Activated CD4-positive, alpha-beta T cell treated with anti-CD3 and anti-CD28 coated beads, Interleukin-2, amount 50 U/mL, for 24 hours (primary cell): ENCODE data around the gene CDPF1.

Experiments
- DNase-seq, 2 donors: peaks; one replicate each; pipeline ENCODE4 v3.0.0-alpha.2; 2020; ENCODE audit warnings: low read depth in 1 of 2, low spot score in 1 of 2

The CDPF1 gene, protein sequence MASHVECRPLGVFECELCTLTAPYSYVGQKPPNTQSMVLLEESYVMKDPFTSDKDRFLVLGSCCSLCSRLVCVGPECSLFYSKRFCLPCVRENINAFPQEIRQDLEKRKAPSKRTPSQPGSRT

DNA sequence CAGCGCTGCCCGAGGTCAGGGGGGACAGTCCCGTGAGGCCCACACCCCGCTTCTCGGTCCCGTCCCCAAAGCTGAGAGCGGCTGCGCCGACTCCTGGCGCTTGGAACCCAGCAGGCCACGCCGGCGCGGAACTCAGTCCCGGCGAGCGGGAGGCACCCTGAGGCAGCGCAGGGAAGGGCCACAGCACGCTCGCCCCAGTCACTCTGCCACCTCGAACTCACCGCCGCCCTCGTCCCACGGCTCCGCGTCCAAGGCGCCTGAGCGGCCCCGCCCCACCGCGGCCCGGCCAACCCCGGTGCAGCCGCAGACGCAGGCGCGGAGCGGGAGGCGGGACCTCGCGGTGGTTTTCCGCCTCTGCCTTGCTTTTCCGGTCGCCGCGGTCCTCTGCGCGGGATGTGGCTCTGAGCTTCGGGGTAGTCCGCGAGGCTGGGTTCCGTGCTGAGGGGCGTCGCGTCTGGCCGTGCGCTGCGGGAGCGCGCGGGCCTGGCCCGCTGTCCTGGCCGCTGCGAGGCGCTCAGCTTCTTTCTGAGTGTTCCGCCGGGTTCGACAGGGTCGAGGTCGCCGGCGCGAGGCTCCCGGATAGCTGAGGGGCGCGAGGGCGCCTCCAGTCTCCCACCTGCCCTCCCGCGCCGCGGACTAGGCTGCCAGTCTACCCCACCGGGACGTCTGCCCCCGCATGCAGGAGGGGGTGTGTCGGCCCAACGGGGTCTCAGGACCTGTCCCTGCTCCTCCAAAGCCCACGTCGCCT, at the start of gene CDPF1:
CDPF1 (minus strand) TSS at position 259 of the 748 bp plus-strand sequence. CDS start 2,009 bp downstream, outside the sequence.
- DNase-seq, result peak; percentile 82 to 85

DNA sequence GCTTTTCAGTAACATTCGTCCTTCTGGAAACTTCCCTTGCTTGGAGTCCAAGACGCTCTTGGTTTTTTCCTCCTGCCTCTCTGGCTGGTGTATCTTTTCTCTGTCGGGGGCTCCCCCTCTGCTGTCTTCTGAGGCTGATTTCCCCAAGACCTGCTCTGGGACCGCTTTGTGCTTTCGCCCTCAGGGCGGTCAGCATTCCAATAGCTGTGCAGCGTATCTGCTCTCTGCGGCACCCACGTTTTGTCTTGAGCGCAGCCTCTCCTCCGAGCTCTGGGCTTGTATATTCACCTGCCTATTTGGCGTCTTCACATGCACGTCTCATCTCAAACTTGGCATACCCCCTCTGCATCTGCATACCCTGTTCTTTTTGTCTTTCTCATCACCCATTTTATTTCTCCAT, 49.0 kb upstream of the CDPF1 start:
- DNase-seq, result no peak

DNA sequence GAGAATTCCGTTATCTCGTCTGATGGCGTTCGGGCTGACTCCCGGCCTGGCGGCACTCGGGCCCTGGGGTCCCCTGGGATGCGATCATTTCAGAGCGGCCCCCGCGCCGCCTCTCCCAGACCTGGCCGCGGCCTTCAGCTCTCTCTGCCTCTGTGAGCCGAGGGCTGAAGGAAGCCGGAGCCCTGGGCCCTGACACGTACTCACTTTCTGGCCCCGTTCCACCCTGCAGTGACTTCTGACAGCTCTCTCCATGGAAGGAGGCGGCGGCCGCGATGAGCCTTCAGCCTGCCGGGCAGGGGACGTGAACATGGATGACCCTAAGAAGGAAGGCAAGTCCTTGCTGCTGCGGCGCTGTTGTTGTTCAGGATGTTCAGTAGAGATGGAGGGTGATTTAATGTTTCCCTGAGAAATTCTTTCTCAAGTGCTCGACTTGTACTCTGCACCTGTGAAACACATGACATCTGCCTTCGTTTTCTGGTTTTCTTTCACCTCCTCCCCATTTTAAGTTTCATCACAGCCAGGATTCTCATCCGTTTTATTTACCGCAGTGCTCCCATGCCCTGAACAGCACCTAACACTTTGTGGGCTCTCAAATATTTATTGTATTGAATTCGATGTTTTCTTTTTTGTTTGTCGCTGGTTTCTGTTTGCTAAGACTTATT, 47.2 kb upstream of the CDPF1 start:
- DNase-seq, result no peak

DNA sequence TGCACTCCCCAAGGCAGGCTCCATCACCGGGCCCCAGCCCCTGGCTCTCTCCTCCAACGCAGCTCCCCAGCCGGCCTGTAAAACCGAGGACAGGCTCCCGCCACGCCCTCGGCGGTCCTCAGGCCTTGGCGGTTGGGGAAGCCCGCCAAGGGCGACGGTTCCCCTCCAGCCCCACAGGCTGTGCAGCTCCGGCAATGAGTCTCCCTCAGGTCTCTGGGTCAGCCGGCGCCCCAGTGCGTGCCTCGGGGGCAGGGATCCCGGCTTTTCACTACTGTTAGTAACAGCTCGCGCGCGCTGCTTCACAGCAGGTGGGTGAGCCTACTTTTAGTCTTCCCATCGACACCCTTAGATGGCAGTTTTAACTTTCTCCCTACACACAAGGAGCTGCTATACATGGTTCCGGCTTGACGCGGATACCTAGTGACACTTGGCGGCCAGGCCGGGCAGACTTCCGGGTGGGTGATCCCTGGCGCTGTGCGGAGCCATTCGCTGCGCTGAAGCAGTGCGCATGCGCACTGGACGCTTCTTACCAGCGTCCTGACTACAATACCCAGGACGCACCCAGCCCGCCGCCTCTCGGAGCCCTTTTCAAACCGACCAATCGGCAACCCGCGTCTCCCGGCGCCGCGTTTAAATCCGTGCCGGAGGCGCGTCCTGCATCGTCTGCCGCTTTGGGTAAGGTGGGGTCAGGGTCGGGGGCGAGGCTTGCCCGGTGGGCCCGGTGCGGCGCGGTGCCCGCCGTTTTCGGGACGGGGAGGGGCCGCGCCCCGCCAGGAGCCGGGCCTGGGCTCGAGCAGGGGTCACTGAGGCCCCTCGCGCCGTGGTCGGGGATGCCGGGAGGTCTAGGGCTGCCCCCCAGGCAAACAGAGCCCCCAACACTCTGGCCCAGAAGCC, 46.4 kb upstream of the CDPF1 start, which contains the start of gene GTSE1:
GTSE1 (plus strand) TSS at position 614 of the 894 bp plus-strand sequence. CDS start 531 bp downstream, outside the sequence.
- DNase-seq, result peak; percentile 90 to 96

DNA sequence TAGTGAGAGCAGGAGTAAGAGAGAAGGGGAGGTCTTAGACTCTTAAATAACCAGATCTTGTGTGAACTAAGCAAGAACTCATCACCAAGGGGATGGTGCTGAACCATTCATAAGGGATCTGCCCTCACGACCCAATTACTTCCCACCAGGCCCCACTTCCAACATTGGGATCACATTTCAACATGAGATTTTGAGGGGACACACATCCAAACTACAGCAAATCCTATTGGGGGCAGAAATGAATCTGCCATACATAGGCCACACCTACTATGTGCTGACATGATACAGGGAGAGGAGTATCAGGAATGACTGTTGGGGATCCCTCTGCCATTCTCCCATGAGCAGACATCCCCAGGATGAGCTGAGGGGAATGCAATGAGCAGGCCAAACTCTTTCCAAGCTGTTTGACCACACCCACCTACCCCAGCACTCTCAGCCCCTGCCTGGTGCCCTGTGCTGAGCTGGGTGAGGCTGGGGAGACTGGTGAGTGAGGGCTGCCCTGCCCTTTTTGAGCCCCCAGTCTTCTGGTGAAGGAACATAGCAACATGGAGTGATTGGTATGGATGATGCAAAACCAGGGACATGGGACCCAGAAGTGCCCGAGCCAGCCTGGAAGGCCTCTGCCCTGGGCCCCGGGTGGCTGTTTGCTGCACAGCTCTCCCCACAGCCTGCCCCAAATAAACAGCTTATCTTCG, 45.3 kb upstream of the CDPF1 start:
- no peak for DNase-seq

DNA sequence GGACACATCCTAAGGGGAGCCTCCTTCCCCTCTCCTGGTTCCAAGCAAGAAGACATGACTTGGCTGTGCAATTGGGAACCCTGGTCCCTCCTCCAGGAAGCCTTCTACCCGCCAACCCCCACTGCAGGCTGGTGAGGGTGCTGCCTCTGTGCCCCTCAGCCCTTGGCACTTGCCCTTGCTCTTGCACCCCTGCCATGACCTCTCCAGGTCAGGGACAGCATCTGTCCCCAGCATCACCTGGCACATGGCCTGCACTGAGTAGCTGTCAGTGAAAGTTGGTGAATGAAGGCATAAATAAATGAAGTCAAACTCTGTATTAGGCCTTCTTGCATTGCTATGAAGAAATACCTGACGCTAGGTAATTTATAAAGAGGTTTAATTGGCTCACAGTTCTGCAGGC, 44.7 kb upstream of the CDPF1 start:
- DNase-seq, result no peak

DNA sequence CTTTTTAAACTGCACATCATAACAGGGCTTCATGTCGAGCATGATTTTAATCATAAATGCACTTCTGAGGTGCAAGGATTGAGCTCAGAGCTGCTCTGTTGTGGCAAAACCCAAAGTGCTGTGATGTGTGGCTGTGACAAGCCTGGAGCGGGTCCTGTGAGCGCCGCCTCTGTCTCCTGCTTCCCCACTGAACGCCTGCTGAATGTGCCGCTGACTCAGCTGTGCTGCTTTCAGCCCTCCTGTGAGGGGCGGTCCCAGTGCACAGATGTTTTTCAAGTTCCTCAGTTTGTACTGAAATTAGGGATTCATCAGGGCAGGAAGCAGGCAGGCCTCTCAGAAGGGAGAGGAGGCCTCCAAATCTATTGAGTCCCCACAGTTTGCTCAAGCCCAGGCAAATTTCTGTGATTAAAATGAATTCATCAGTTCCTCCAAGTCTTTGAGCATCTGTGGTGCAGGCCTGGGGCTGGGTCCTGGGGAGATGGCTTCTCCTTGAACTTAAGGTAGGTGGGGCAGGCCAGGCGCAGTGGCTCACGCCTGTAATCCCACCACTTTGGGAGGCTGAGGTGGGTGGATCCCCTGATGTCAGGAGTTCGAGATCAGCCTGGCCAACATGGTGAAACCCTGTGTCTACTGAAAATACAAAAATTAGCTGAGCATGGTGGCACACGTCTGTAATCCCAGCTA, 43.6 kb upstream of the CDPF1 start:
- DNase-seq, result no peak

DNA sequence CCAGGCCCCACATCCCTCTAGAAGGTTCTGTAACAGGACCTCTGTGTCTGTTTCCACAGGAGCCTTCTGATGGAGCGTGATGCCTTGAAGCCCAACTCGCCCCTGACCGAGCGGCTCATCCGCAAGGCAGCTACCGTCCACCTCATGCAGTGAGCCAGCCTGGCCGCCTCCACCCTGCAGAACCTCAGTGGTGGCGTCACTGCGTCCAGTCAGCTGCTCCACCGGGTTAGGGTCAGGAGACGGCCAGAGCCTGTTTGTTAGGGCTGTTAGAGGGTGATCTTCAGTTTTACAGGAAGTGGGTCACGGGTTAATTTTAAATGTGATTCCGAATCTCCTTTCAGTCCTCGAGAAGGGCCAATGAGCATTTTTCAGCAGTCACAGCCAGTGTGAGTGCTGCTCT, 42.6 kb upstream of the CDPF1 start:
- DNase-seq, result no peak

DNA sequence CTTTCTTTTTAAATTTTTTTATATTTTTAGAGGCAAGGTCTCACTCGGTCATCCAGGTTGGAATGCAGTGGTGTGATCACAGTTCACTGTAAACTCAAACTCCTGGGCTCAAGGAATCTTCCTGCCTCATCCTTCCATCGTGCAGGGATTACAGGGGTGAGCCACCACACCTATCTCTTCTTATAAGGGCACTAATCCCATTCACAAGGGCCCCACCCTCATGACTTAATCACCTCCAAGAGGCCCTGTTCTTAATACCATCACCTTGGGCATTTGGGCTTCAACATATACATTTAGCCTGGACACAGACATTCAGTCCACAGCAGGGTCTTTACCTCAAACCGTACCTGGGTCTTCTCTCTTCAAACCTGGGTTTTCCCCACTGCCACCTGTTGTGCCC, 42.1 kb upstream of the CDPF1 start:
- DNase-seq, result no peak

DNA sequence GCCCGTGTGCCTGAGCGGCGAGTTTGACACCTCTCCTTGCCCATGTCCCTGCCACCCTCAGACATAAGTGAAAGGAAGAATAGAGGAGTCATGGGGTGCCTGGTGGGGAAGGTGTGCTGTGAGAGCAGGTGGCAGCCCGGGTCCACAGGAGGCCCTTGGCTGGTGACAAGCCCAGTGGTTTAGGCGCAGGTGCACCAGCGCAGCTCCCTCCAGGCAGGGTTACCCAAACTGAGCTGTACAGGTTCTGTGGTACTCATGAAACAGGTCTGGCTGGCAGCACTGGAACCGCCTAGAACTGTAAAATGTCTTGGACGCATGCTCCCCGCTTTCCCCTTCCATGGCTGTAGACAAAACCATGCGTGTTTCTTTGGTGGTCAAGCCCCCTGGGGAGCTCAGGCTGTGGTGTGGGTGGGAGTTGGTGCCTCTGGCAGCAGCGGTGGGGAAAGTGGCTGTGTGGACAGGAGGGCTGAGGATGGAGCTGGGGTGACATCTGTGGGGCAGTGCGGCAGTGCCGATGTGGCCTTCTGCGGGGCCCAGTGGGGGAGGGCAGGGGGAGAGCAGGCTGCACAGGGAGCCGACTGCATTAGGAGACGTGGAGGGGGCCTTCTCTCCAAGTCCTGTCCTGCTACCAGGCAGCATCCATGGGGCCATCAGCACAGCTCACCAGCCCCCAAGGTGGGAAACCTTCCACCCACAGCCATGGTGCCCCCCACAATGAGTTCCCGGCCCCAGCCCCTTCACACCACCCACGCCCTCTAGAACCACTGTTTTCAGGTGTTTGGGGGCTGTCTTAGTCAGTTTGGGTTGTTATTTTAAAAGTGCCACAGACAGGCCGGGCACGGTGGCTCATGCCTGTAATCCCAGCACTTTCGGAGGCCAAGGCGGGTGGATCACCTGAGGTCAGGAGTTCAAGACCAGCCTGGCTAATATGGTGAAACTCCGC, 41.0 kb upstream of the CDPF1 start:
- no peak for DNase-seq

DNA sequence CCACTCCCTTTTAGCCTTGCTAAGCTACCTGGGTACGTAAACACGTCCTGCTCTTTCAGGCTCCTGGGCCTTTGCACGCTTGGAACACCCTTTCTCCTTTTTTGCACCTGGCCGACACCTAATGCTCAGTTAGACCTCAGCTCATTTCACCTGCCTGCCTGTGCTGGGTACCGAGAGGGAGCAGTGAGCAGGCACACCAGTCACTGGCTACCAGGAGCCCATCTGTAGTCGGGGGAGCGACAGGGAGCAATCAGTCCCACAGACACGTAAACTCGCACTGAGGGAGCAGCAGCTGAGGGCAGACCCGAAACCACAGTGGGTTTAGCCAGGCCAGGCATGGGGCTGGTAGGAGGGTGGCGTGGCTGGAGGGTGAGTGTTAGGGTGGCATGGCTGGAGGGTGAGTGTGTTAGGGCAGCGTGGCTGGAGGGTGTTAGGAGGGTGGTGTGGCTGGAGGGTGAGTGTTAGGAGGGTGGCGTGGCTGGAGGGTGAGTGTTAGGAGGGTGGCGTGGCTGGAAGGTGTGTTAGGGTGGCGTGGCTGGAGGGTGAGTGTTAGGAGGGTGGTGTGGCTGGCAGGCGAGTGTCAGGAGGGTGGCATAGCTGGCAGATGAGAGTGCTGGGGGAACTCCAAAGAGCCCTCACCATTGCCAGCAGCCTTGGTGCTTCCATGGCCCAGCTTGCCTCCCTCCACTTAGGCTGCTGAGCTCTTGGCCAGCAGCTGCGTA, 40.2 kb upstream of the CDPF1 start:
- no peak for DNase-seq

DNA sequence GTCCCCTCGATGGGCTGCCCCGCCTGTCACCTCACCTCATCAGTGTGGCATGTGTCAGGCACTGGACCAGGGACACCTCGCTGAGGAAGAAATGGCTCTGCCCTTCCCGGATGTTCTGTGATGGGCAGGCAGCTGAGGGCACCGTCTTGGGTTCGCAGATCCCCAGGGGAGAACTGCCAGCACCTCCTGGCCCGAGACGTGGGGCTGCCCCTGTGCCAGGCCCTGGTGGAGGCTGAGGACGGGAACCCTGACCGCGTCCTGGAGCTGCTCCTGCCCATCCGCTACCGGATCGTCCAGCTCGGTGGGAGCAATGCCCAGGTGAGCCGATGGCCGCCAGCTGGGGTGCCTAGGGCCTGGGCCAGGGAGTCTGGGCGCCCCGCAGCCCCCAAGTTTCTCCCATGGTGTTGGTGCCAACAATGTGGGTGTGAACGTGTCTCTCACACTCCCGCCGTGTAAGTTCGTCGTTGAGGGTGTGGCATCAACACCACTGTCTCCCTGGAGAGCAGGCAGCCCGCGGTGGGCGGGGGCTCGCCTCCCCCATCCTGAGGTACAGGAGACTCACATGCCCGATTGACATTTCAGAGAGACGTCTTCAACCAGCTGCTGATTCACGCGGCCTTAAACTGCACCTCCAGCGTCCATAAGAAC, 39.3 kb upstream of the CDPF1 start:
- no peak for DNase-seq

DNA sequence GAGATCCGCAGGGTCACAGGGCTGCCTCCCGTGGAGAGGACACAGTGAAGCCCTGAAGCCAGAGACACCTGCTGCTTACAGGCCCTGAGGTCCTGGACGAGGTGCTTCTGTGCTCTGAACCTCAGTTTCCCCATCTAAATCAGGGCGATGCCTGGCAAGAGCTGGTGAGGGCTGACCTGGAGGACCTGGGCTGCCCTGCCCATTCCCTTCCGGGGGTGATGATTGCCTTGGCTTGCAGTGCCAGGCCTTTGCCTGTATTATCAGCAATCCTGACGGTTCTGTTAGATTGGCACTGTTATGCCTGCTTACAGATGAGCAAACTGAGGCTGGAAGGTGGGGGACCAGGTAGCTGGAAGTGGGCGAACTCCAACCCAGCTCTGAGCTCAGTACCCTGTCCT, 38.8 kb upstream of the CDPF1 start:
- DNase-seq, result no peak

DNA sequence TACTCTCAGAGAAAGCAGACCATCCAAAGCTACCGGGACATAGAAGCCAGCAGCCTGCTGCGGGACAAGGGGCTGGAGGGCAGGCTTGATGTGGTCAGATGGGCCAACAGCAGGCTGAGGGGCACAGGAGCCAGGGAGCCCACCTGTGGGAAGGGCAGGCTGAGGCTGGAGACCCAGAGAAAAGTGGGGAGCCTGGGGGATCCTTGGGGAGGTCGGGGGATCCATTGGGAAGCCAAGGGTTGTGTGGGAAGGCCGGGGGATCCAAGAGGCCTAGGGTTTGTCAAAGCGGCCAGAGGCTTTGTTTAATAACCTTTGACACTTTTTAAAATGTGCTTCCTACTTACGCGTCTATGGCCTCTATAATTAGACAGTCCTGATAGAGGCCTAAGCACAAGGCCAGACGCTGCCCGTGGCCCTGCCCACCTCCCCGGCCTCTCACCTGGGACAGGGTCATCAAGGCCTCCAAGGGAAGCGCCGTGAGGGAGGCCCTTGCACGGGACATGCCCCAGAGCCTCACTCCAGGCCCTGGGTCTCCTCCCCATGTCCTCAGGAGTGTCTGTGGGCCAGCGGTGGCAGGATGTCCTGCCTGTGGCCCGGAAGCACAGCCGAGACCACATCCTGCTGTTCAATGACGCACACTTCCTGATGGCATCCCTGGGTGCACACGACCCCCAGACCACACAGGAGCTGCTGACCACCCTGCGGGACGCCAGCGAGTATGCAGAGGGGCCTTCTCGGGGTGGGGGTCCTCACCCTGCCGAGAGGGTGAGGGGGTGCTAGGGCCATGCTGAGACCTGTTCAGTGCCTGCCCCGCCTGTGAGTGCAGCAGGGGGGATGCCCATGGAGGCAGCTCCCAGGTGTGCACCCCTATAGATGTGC, 38.0 kb upstream of the CDPF1 start:
- no peak for DNase-seq

DNA sequence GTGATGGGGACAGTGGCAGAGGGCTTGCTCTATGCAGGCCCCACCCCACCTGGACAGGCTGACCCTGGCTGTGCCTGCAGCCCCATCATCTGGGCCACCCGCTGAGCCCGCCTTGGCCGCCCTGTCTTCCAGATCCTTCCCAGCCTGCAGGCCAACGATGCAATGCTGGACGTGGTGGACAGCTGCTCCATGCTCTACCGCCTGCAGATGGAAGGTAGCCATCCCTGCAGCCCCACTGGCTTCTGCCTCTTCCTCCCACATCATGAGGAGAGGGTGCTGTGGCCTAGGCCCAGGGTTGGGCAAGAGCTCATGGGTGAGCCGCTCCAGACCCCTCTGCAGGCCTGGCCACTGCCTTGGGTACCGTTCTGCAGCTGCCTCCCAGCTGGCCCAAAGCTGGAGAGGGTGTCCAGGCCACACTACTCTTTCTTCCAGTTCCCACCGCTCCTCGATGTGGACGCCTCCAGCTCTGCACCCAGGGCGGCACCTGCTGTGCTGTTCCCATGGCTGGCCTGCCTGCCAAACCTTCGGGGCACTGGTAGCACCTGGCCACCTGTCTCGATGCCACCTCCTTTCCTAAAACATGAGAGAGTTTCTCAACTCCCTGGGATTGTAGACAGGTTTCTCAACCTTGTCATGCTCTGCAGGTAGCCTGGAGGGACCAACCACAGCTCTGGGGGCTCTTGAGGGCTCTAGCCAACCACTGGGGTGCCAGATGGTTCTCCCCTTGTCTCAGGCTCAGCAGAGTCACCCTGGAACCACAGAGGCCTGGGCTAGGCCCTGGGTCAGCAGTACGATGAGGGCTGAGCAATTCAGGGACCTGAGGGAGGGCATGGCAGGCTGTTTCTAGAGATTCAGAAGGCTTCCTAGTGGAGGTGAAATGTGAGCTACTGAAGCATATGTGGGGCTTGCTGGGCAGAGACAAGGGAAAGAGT, 37.1 kb upstream of the CDPF1 start:
- no peak for DNase-seq

DNA sequence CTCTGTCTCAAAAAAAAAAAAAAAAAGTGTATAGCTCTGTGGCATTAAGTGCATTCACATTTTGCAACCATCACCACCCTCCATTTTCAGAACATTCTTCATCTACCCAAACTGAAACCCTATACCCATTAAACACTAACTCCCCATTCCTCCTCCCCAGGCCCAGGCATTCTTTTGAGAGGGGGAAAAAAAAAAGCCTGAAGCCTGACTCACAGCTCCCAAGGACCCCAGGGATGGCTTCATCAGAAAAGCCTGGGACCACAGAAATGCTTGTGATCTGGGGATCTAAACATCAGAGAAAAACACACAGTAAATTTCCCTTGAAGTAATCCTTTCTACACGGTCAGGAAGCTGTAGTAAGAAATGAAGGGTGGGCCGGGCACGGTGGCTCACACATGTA, 35.9 kb upstream of the CDPF1 start:
- no peak for DNase-seq
